Brain microvascular endothelial cell (primary cell): ENCODE data around the gene DNTT.

Experiments
- DNase-seq: peaks from one replicate; pipeline ENCODE4 v3.0.0-alpha.2; 2020
- H3K27ac ChIP-seq: fragments of 250-450 bp; sonication (Bioruptor Pico); 2 replicates; pipeline ENCODE4 v1.5.1; 2020; ENCODE audit warnings: mild to moderate bottlenecking, moderate library complexity
- H3K27me3 ChIP-seq: fragments of 250-450 bp; sonication (Bioruptor Pico); replicated peaks from 2 replicates; pipeline ENCODE4 v1.5.1; 2020; ENCODE audit warnings: mild to moderate bottlenecking
- H3K36me3 ChIP-seq: fragments of 250-450 bp; sonication (Bioruptor Pico); replicated peaks from 2 replicates; pipeline ENCODE4 v1.5.1; 2020; ENCODE audit warnings: mild to moderate bottlenecking
- H3K4me3 ChIP-seq: 2 replicates; pipeline ENCODE4 v1.5.1; 2011; ENCODE audit warnings: low read depth, mild to moderate bottlenecking, control low read depth, low read length, moderate library complexity
- in situ Hi-C: cut with HindIII; loops from 2 replicates; pipeline ENCODE4 v1.10.0; 2017; ENCODE audit warnings: low sequenced_read_pairs, low pct_ligation_motif_present
- TF ChIP-seq, protein P1 (sequence below): IDR thresholded peaks from 2 replicates; pipeline ENCODE4 v1.5.1; 2011; ENCODE audit warnings: low read depth, mild to moderate bottlenecking, moderate library complexity, low read length, control low read depth, inconsistent platforms; ENCODE audit errors: missing control alignments

Gene DNTT

DNA sequence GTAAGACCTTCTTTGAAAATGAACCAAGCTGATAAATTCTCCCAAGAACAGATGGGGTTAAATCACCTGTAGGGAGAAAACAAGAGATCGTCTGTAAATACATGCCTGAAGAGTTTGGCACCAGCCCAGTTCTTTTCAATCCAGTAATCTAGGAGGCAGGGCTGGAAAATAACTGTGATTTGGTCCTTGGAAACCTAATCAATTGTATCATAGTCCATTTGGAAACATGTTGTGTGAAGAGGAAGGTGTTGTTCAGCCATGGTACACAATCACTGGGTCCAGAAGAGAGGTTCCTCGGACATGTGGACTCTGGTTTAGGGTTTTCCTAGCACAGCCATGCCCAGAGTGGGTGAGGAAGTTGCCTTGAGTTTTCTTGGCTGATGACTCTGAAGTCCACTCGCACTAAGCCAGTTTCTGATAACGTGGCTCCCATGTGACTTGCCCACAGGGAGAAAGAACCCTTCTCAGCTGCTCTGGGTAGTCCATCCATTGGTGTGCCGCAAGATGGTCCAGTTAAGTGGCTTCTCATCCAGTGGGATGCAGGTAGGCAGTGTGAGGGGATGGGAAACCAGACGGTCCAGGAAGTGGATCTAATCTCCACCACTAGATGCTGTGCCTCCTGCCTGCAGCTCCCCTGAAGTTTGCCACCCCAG is 38.0 kb upstream of the DNTT start:
- Histone ChIP-seq H3K36me3 (no peaks in the 10 kb centered on the region), H3K27ac (no peak overlapping the region), H3K27me3 (no peaks in the 10 kb centered on the region), H3K4me3 (no peak overlapping the region)
- in situ Hi-C loops = no loop called here
- TF ChIP-seq, protein P1, sequence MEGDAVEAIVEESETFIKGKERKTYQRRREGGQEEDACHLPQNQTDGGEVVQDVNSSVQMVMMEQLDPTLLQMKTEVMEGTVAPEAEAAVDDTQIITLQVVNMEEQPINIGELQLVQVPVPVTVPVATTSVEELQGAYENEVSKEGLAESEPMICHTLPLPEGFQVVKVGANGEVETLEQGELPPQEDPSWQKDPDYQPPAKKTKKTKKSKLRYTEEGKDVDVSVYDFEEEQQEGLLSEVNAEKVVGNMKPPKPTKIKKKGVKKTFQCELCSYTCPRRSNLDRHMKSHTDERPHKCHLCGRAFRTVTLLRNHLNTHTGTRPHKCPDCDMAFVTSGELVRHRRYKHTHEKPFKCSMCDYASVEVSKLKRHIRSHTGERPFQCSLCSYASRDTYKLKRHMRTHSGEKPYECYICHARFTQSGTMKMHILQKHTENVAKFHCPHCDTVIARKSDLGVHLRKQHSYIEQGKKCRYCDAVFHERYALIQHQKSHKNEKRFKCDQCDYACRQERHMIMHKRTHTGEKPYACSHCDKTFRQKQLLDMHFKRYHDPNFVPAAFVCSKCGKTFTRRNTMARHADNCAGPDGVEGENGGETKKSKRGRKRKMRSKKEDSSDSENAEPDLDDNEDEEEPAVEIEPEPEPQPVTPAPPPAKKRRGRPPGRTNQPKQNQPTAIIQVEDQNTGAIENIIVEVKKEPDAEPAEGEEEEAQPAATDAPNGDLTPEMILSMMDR = no peak
- no peak for DNase-seq

DNA sequence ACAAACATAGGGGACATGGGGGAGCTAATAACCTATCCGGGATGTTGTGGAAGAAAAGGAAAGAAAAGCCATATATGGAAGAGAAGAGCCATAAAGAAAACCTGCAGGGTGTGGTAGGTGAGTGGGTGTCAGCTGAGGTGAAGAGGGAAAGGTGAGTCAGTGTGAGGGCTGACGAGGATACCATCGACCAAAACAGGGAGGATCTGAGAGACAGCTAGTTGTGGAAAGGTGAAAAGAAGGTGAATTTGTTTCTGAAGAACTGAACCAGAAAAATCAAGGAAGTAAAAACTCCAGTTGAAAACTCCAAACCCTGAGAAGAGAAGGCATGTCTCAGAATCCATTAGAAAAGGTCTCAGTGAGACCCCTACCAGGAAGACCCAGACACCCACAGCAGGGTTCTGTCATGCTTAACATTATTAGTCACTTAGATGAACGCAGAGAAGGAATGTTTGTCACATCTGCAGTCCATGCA is 37.0 kb upstream of the DNTT start:
- TF ChIP-seq, protein P1 = no peak
- no peaks in the 10 kb centered on the region for H3K27me3 ChIP-seq
- in situ Hi-C loops = no loop called here
- H3K27ac ChIP-seq = no peak overlapping the region
- no peak for DNase-seq
- no peak overlapping the region for H3K4me3 ChIP-seq
- no peaks in the 10 kb centered on the region for H3K36me3 ChIP-seq

DNA sequence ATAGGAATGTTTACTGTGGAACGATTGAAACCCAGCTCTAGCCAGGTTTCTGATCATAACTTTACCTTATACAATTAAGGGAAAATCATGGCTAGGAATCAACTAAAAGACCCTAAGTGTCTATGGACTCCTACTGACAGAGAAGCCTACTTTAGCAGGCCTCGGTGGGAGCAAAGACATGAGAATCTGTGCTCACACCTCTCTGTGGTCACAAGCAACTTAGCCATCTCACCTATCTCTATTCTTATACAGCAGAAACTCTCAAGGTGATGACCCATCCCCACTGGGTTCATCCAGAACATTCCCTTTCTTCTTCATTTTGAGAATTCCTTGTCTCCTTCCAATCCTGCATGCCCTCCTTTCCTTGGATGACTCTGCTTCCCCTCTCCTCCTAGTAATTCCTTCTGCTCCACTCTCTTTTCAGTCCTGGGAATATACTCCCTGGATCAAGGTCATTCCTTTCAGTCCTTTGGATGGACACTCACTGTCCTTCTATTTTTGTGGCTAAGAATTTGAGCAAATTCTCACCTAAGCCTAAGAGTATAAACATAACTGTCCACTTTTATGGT is 35.8 kb upstream of the DNTT start:
- no peaks in the 10 kb centered on the region for H3K27me3 ChIP-seq
- DNase-seq = no peak
- TF ChIP-seq, protein P1 = no peak
- no peaks in the 10 kb centered on the region for H3K36me3 ChIP-seq
- in situ Hi-C loops = no loop called here
- no peak overlapping the region for H3K27ac ChIP-seq
- no peak overlapping the region for H3K4me3 ChIP-seq

DNA sequence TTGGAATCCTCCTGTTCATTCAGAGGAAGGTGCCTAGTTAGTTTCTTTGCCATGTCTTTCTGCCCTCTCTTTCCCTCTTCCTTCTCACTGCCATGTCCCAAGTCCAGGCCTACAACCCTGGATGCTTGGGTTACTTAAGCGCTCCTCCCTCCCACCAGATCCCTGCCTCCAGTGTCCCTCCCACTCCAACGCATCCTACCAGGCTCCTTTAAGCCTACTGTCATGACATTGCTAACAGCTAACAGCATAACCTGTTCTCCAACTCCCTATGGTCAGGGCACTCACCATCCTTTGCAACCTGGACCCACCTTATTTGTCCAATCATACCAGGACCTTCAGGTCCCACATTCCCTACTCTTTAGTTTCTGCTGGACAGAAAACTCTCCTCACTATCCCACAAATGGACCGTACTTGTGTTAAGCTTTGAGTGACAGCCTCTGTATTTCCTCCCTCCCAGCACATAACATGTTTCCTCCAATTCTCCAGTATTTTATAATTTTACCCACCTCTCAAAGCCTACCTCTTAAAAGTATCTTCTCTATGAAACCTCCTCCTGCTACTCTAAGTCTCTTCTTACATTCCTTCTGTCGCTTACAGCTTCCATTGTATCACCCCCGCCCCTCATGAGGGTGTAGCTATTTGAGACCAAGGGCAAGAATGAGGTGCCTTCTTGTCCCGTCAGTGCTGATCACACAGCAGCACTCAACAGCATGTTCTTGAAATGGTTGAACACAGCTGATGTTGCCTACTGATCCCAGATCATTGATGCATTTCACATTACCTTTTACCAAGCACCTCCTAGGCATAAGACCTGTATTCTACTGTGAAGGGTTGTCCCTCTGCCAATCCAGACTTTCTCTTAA is 34.6 kb upstream of the DNTT start:
- Histone ChIP-seq H3K36me3 (no peaks in the 10 kb centered on the region), H3K27me3 (no peaks in the 10 kb centered on the region), H3K27ac (no peak overlapping the region), H3K4me3 (no peak overlapping the region)
- DNase-seq = no peak
- in situ Hi-C loops = no loop called here
- TF ChIP-seq, protein P1 = no peak

GRCh38 chr10:96270571-96270970 is 33.7 kb upstream of the DNTT start:
- in situ Hi-C loops = no loop called here
- TF ChIP-seq, protein P1 = no peak
- Histone ChIP-seq H3K27me3 (no peaks in the 10 kb centered on the region), H3K27ac (no peak overlapping the region), H3K36me3 (no peaks in the 10 kb centered on the region), H3K4me3 (no peak overlapping the region)
- no peak for DNase-seq
